ENCODE data around the gene SLC66A2.

The SLC66A2 gene

GRCh38 chr18:79949697-79950487 is 1.6 kb downstream of the SLC66A2 start:
- no peak for DNase-seq (ENCODE audit: low spot score)

GRCh38 chr18:79948719-79949411 is 2.6 kb downstream of the SLC66A2 start:
- DNase-seq (ENCODE audit: low spot score) = no peak

GRCh38 chr18:79947881-79948610 is 3.4 kb downstream of the SLC66A2 start:
- no peak for DNase-seq (ENCODE audit: low spot score)

GRCh38 chr18:79947054-79947755 is 4.2 kb downstream of the SLC66A2 start:
- peak; percentile 47 for DNase-seq (ENCODE audit: low spot score)

GRCh38 chr18:79945118-79946042 is 6.1 kb downstream of the SLC66A2 start:
- DNase-seq (ENCODE audit: low spot score) = no peak

- DNase-seq (ENCODE audit: low spot score) = no peak
Measured at GRCh38 chr18:79944746-79945117, 6.7 kb downstream of the SLC66A2 start.

GRCh38 chr18:79944126-79944731 is 7.2 kb downstream of the SLC66A2 start:
- peak; percentile 9 for DNase-seq (ENCODE audit: low spot score)

GRCh38 chr18:79943608-79944125 is 7.8 kb downstream of the SLC66A2 start:
- no peak for DNase-seq (ENCODE audit: low spot score)

- no peak for DNase-seq (ENCODE audit: low spot score)
Measured at GRCh38 chr18:79942786-79943607, 8.5 kb downstream of the SLC66A2 start.

- no peak for DNase-seq (ENCODE audit: low spot score)
Measured at GRCh38 chr18:79942211-79942610, 9.2 kb downstream of the SLC66A2 start.

- no peak for DNase-seq (ENCODE audit: low spot score)
Measured at GRCh38 chr18:79941473-79942119, 9.9 kb downstream of the SLC66A2 start.

- DNase-seq (ENCODE audit: low spot score) = no peak
Measured at GRCh38 chr18:79940814-79941472, 10.5 kb downstream of the SLC66A2 start.

GRCh38 chr18:79940126-79940813 is 11.2 kb downstream of the SLC66A2 start:
- no peak for DNase-seq (ENCODE audit: low spot score)

GRCh38 chr18:79939096-79939495 is 12.4 kb downstream of the SLC66A2 start:
- DNase-seq (ENCODE audit: low spot score) = no peak

- no peak for DNase-seq (ENCODE audit: low spot score)
Measured at GRCh38 chr18:79938196-79938595, 13.3 kb downstream of the SLC66A2 start.

- no peak for DNase-seq (ENCODE audit: low spot score)
Measured at GRCh38 chr18:79937103-79937860, 14.2 kb downstream of the SLC66A2 start.

- DNase-seq (ENCODE audit: low spot score) = no peak
Measured at GRCh38 chr18:79936641-79937040, 14.8 kb downstream of the SLC66A2 start.
